ENCODE measurements around the gene HOXA9.

DNA sequence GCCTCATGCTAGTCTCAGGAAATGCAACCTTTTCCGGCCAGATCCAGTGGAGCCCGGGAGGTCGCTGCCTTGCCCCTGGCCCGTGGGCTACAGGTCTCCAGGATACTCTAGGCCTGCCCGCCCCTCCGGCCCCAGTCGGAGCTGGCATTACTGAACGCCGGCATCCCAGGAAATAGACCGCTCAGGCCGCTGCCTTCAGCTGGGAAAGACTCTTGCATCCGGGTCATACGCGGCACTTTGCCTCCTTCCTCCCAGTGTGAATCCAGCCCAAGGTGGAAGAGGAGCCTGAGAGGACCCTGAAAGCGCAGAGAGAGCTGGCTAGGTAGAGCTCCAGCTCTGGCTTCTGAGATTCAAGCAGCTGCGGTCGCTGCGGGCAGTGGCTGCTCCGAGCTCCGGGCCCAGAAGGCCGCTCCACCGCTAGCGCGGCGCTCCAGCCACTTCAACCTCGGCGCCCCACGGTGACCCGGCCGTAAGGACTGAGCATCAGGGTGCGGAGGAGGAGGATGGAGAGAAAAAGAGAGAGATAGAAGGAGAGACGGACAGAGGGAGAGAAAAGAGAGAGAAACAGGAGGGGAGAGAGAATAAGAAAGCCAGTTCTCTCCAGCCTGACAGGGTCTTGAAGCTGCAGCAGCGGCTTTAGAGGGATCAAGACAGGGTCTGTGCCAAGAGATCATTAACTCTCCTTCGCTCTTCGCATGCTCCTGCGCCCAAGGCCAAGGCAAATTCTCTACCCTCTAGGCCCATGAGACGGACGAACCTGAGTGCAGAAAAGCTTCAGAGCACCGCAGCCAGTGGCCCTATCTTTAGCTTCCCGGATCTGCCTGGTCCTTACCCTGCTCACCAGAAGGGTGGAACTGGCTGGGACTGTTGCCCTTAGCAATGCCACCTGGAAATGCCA, 10.5 kb upstream of the HOXA9 start:
- TF ChIP-seq POLR2A (IDR thresholded peaks at IDR 0.05; ENCODE audit: low read depth, low read length) (no peak), TAF1 (IDR thresholded peaks at IDR 0.05; ENCODE audit: borderline replicate concordance, low read depth, low read length) (no peak)
